ENCODE data around the gene BZW1.

Gene BZW1

DNA sequence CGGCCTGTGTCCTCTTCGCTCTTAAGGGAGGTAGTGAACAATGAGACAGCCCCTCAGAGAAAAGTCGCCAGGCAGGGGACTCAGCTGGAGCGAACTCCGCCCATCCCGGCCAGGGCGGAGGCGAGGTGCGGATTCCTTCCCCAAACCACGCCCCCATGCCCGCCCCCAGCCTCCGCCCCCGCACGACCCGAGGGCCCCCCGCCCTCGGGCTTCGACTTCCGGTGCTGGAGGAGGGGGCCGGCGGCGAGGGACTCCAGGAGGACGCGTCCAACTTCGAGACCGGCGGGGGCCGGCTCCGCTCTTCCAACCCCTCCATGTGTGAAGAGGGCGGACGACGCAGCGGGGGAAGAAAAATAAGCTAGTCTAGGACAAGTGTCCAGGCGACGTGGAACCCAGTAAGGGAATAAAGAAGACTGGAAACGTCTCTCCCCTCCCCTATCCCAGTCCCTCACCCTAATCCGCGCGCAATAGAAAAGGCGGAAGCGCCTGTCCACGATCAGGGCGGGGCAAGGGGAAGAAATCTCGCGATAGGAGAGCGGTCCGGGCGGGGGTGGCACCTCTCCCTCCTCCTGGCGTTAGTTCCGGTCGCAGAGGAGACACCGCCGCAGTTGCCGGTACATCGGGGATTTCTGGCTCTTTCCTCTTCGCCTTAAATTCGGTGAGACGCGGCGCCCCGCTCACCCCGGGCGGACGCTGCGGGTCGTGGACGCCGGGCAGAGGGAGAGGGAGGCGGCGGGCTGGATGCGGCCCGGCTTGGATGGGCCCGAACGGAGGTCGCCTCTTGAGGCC is at the start of gene BZW1:
Gene BZW1, plus strand, starts transcription at position 578 of the 789 bp plus-strand sequence. CDS start 1,308 bp downstream, outside the sequence.
- peak; percentile 93 for DNase-seq (ENCODE audit: low read depth)

- DNase-seq (ENCODE audit: low read depth): no peak
Measured at GRCh38 chr2:200762127-200762526, 49.6 kb upstream of the BZW1 start.

DNA sequence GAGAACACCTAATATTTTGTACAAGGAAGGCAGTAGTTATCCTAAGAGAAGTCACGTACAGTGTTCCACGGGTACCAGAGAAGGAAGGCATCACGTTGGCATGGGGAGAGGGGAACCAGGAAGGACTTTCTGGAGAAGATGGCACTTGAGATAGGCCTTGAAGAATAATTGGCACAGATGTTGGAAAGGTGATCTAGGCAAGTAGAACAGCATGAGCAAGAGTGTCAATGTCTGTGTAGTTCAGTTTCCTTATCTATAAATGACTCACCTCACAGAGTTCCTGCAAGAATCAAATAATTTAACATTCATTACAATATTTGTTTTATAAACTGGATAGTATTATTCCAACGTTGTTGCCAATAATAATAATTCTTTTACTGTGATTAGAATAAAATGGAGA is 48.3 kb upstream of the BZW1 start:
- DNase-seq (ENCODE audit: low read depth): no peak

- no peak for DNase-seq (ENCODE audit: low read depth)
Measured at GRCh38 chr2:200765139-200765951, 46.4 kb upstream of the BZW1 start.

DNA sequence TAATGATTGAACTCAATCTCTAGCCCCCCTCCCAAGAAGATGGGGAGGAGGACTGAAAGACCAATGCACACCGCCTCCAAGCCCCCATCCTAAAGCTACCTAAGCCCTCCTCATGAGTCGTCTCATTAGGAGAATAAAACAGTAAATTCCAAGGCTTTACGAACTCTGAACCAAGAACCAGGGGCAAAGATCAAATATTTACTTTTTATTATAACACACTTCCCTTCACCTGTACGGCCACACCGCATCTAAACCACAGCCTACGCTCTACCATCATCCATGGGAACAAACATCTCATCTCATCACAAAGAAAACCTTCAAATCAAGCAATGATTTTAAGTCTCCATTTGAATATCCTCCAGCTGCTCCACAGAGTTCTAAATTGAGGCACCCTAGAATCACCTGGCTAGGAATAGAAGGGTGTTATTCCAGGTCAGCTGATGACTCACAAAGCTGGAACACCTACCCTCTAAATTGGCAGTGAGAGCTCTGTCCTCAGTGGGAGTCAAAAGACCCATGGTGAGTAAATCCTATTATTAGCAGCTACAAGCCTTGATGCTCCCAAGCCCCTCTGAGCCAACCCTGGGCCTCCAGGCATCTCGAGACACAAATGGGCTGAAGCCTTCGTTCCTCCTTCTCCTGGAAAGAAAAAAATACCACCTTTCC is 45.6 kb upstream of the BZW1 start:
- no peak for DNase-seq (ENCODE audit: low read depth)

- DNase-seq (ENCODE audit: low read depth): no peak
Measured at GRCh38 chr2:200767111-200767885, 44.4 kb upstream of the BZW1 start.

DNA sequence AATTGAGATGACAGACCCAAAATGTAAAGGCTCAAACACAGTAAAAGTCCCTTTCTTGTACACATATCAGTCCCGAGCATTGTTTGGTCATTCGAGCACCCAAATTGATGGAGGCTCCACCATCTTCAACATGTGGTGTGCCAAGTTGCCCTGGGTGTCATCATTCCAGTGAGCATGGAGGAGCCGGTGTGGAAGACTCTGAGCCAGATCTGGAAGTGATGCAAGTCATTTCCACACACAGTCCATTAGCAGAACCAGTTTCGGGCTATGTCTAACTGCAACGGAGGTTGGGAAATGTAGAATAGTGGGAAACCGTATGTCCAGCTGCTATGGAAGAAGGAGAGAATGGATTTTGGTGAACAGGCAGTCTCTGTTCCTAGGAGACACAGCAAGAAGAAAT is 40.9 kb upstream of the BZW1 start:
- DNase-seq (ENCODE audit: low read depth): no peak

GRCh38 chr2:200772620-200773019 is 39.1 kb upstream of the BZW1 start:
- no peak for DNase-seq (ENCODE audit: low read depth)

DNA sequence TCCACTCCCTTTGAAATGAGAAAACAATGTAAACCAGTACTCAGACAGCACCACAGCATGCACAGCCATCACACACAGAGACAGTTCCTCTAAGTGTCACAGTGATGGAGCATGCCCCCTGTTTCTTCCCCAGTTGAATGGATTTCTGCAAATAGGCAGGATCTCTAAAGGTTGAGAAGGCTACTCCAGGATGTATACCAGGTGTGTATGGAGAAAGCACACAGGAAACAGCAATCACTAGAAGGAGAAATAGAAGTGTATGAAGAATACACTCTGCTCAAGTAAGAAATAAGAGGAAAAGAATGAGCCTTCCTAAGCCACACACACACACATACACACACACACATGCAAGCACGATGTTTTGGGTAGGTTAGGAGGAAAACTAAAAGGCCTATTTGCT is 38.6 kb upstream of the BZW1 start:
- no peak for DNase-seq (ENCODE audit: low read depth)

- no peak for DNase-seq (ENCODE audit: low read depth)
Measured at GRCh38 chr2:200774920-200775319, 36.8 kb upstream of the BZW1 start.

- DNase-seq (ENCODE audit: low read depth): no peak
Measured at GRCh38 chr2:200777275-200777674, 34.4 kb upstream of the BZW1 start.

DNA sequence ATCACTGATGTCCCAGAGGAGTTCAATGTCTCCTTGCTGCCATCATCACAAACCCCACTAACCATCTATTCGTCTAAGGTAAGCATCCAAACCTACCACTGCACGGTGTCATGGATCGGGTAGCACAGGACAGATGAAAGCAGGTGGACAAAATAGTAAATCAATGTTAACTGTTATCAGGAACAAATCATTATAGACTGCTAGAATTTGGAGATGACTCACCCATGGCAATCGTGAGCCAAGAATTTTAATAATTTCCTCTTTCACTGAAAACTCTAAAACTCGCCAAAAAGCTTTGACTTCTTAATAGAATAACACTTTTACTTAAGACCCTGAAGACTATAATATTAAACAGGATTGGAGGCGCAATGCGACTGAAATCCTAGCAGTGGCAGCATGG is 33.7 kb upstream of the BZW1 start:
- no peak for DNase-seq (ENCODE audit: low read depth)

- DNase-seq (ENCODE audit: low read depth): no peak
Measured at GRCh38 chr2:200779214-200779613, 32.5 kb upstream of the BZW1 start.

DNA sequence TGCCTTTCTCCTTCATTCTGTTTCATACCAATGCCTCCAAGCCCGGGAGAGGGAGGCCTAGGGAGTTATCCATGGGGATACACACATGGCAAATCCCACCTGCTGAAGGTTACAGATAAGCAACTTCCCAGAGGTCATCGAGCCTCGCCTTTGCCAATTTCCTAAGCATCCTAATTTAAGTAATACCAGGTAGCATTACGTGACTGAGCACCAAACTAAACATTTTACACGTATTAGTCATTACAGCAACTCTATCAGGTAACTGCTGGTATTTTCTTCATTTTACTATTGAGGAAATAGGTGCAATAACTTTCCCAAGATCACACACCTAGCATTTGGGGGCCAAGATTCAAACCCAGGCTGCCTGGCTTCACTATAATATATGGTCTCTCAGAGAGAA is 30.1 kb upstream of the BZW1 start:
- no peak for DNase-seq (ENCODE audit: low read depth)

GRCh38 chr2:200782251-200782650 is 29.5 kb upstream of the BZW1 start:
- DNase-seq (ENCODE audit: low read depth): no peak

DNA sequence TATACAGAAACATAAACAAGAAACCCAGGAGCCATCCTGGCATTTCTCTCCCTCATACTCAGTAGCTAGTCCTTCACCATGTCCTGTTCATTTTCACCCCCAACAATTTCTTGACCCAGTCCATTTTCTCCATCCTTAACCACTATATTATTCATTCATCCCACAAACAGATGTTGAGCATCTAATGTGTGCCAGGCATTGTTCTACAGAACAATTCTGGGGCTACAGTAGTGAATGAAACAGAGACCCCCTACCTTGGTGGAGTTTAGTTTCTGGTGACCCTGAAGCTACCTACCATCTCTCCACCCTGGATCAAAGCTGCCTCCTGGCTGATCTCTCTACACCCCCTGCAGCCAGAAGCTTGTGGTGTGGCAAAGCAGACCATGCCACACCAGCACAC is 27.5 kb upstream of the BZW1 start:
- no peak for DNase-seq (ENCODE audit: low read depth)

GRCh38 chr2:200786423-200786822 is 25.3 kb upstream of the BZW1 start:
- no peak for DNase-seq (ENCODE audit: low read depth)

GRCh38 chr2:200786826-200787225 is 24.9 kb upstream of the BZW1 start:
- no peak for DNase-seq (ENCODE audit: low read depth)

- no peak for DNase-seq (ENCODE audit: low read depth)
Measured at GRCh38 chr2:200787351-200788120, 24.2 kb upstream of the BZW1 start.

DNA sequence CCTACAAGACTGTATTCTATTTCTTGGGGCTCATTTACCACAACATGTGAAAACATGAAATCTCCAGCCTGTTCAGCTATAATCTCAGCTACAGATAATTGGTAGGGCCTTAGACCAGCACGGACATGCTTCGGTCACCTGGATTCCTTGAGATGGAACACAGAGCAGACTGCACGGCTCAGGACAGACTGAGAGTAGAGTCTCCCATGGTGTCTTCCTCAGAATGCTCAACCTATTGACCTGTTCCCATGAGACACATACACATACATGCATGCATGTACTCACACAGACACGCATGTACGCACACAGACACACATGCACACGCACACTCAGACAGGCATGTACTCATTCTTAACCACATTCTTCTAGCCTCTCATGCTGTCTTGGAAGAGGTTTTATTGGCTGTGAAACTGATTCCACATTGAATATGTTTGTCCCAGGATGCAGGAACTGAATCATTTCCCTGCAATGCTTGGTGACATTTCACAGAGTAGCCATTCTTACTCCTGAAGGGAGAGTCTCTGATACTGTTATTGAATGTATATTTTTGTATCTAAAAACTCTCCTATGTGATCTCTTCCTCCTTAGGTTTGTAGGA is 23.5 kb upstream of the BZW1 start:
- no peak for DNase-seq (ENCODE audit: low read depth)

- DNase-seq (ENCODE audit: low read depth): no peak
Measured at GRCh38 chr2:200790185-200790584, 21.5 kb upstream of the BZW1 start.
